ENCODE measurements around the gene DNM3.

- TF ChIP-seq KLF16 (tag by site-specific recombination; IDR thresholded peaks at IDR 0.05) (no peak), ZNF335 (tag by site-specific recombination; conservative IDR thresholded peaks at IDR 0.05) (no peak), REST (tag by site-specific recombination; IDR thresholded peaks at IDR 0.05) (no peak), ZNF174 (tag by site-specific recombination; IDR thresholded peaks at IDR 0.05) (no peak), ZNF558 (tag by site-specific recombination; IDR thresholded peaks at IDR 0.05) (no peak), ZNF214 (tag by site-specific recombination; IDR thresholded peaks at IDR 0.05; ENCODE audit: borderline replicate concordance) (no peak), ZNF677 (tag by site-specific recombination; IDR thresholded peaks at IDR 0.05) (no peak)
- TF ChIP-seq, protein P1, sequence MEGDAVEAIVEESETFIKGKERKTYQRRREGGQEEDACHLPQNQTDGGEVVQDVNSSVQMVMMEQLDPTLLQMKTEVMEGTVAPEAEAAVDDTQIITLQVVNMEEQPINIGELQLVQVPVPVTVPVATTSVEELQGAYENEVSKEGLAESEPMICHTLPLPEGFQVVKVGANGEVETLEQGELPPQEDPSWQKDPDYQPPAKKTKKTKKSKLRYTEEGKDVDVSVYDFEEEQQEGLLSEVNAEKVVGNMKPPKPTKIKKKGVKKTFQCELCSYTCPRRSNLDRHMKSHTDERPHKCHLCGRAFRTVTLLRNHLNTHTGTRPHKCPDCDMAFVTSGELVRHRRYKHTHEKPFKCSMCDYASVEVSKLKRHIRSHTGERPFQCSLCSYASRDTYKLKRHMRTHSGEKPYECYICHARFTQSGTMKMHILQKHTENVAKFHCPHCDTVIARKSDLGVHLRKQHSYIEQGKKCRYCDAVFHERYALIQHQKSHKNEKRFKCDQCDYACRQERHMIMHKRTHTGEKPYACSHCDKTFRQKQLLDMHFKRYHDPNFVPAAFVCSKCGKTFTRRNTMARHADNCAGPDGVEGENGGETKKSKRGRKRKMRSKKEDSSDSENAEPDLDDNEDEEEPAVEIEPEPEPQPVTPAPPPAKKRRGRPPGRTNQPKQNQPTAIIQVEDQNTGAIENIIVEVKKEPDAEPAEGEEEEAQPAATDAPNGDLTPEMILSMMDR (tag by site-specific recombination; IDR thresholded peaks at IDR 0.05): no peak
Observed at GRCh38 chr1:172086137-172086536, 244.8 kb downstream of the DNM3 start.
